ENCODE data around the gene HMGB1.

HMGB1 gene

GRCh38 chr13:30465593-30466357 lies at the start of gene HMGB1:
HMGB1 (minus strand) TSS chr13:30465936; CDS start chr13:30463680, 2,256 bp downstream.
- peak; percentile 93 to 96 for DNase-seq

GRCh38 chr13:30510811-30511371 lies 45.2 kb upstream of the HMGB1 start:
- DNase-seq = no peak

GRCh38 chr13:30510091-30510490 lies 44.4 kb upstream of the HMGB1 start:
- no peak for DNase-seq

- no peak for DNase-seq
Measured at GRCh38 chr13:30509254-30510050, 43.7 kb upstream of the HMGB1 start.

- no peak for DNase-seq
Measured at GRCh38 chr13:30504081-30504480, 38.3 kb upstream of the HMGB1 start.

GRCh38 chr13:30502237-30502636 lies 36.5 kb upstream of the HMGB1 start:
- no peak for DNase-seq

GRCh38 chr13:30499338-30499737 lies 33.6 kb upstream of the HMGB1 start:
- no peak for DNase-seq

- no peak for DNase-seq
Measured at GRCh38 chr13:30496147-30496546, 30.4 kb upstream of the HMGB1 start.

GRCh38 chr13:30495746-30496145 lies 30.0 kb upstream of the HMGB1 start:
- no peak for DNase-seq

- no peak for DNase-seq
Measured at GRCh38 chr13:30493658-30494381, 28.1 kb upstream of the HMGB1 start.

GRCh38 chr13:30487075-30487470 lies 21.3 kb upstream of the HMGB1 start:
- DNase-seq = no peak

- no peak for DNase-seq
Measured at GRCh38 chr13:30486230-30487074, 20.7 kb upstream of the HMGB1 start.

- DNase-seq = no peak
Measured at GRCh38 chr13:30481241-30481760, 15.6 kb upstream of the HMGB1 start.

- no peak for DNase-seq
Measured at GRCh38 chr13:30480292-30480950, 14.7 kb upstream of the HMGB1 start.

- DNase-seq = no peak
Measured at GRCh38 chr13:30479883-30480219, 14.1 kb upstream of the HMGB1 start.

GRCh38 chr13:30479154-30479882 lies 13.6 kb upstream of the HMGB1 start:
- no peak for DNase-seq

- no peak for DNase-seq
Measured at GRCh38 chr13:30477346-30478195, 11.8 kb upstream of the HMGB1 start.

- DNase-seq = no peak
Measured at GRCh38 chr13:30473675-30474074, 7.9 kb upstream of the HMGB1 start.

- no peak for DNase-seq
Measured at GRCh38 chr13:30466841-30467252, 1.1 kb upstream of the HMGB1 start.

- no peak for DNase-seq
Measured at GRCh38 chr13:30466358-30466714, 600 bp upstream of the HMGB1 start.

All from activated CD4-positive, alpha-beta T cell treated with anti-CD3 and anti-CD28 coated beads for 4 hours (primary cell).